GM12801 (cell line): Measurements from ENCODE around the gene TTC3.

Source experiments
- CTCF ChIP-seq: IDR thresholded peaks from one replicate; pipeline ENCODE4 v1.5.1; 2011; ENCODE audit warnings: control low read depth; ENCODE audit not compliant: insufficient read length; ENCODE audit errors: extremely low read depth

TTC3 gene

DNA sequence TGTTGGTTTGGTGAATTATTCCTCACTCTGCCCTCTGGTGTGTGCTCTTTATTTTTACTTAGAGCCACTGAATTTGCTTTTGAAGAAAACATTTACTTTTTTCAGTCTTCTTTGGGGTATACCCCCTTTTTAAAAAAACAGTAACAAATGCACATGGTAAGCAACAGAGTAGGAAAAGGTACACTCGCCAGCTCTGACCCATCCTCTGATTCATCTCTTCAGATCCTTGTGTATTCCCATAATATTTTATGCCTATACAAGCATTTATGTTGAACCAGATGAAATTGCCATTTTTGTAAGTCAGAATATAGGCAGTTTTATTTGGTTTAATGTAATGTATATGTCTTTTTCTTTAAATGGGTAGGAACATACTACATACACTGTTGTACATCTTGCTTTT lies 28.3 kb downstream of the TTC3 start:
- TF ChIP-seq CTCF = no peak

- TF ChIP-seq CTCF = no peak
These were observed 33.9 kb downstream of the TTC3 start for GRCh38 chr21:37106998-37107397.

DNA sequence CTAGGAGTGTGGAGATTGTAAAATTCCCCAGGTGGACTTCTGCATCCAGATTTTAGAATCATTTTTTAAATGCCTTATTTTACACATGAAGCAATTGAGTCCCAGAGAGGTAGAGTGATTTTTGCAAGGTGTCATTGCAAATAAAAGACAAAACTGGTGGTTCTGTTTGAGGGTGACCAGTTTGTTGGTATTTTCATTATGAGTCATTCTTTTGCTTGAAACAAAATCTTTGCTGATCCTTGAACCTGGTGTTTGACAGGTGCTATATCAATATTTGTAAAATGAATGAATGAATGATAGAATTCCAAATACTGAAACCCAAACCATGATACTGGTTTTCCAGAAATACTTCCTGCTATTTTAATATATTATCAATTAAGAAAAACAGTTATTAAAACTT lies 44.1 kb downstream of the TTC3 start:
- TF ChIP-seq CTCF = no peak

- TF ChIP-seq CTCF = no peak
These were observed 45.3 kb downstream of the TTC3 start for GRCh38 chr21:37118187-37118826.

- no peak for TF ChIP-seq CTCF
These were observed 46.6 kb downstream of the TTC3 start for GRCh38 chr21:37119421-37120218.

DNA sequence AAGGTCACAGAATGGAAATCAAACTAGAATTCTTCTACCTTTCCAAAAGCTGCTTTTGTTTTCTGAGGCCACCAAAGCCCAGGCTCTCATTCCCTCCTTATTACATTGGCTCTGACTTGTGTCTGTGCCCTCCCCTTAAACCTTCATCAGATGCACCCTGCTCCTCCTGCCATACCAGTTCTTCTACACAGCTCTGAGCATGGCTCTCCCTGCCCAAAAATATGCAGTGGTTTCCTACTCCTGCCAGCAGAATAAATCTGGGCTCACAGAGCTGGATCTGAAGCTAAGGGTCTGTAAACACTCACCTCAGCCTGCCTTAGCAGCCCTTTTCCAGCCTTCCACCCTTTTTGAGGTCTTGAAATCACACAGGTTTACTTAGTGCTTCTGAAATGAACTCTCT lies 55.0 kb downstream of the TTC3 start:
- TF ChIP-seq CTCF = no peak

DNA sequence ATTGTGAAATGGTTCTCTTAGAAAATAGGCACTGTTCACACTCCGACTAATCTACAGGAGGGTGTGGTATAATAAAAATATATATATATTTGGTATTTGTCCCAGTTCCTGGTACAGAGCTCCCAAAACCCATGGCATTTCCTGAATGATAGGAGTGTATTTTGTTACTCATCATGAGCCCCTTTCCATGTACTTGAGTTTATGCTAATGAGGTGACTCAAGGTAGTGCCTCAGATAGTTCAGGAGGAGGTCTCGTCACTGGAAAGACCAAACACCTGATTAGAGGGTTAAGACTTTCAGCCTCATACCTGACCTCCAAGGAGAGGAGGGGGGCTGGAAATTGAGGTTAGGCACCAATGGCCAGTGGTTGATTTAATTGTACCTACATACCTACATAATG lies 57.9 kb downstream of the TTC3 start:
- TF ChIP-seq CTCF = no peak
